ENCODE measurements around the gene ARL2.
"Not testable (repeated sequence)": the region's sequence is repeated elsewhere in the genome, so short reads cannot be mapped to it uniquely, and the experiment has no call there.

Gene ARL2

DNA sequence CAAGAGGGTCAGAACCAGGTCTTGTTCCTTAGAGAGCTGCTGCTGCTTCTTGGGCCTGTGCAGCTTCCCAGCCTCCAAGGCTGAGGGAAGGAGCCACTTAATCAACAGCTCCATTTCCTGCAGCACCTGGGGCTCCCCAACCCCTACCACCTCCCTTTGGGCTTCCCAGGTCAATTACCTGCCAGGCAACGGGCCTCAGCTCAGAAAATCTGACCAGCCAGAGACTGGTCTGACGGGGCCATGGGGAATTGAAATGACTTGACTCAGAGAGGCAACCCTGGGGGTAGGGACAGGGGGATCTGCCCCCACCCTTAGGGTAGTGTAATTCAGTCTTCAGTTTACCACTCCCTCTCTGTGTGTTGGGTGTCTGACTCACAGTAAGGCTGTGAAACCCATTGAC lies 37.3 kb upstream of the ARL2 start:
- DNase-seq (ENCODE audit: low read depth), result no peak
- TF ChIP-seq CTCF (IDR thresholded peaks at IDR 0.05; ENCODE audit: insufficient read depth, low read depth, low read length, missing control alignments), result no peak
- H3K4me3 ChIP-seq (ENCODE audit: low read length), result no peak overlapping the region

- DNase-seq (ENCODE audit: low read depth); H3K4me3 ChIP-seq (ENCODE audit: low read length): not testable (repeated sequence)
Measured at GRCh38 chr11:64983339-64983738, 30.6 kb upstream of the ARL2 start.

- H3K4me3 ChIP-seq (ENCODE audit: low read length), result no peak overlapping the region
- DNase-seq (ENCODE audit: low read depth), result no peak
- no peak for TF ChIP-seq CTCF (IDR thresholded peaks at IDR 0.05; ENCODE audit: insufficient read depth, low read depth, low read length, missing control alignments)
Measured at GRCh38 chr11:64987998-64988854, 25.7 kb upstream of the ARL2 start.

- no peak overlapping the region for H3K4me3 ChIP-seq (ENCODE audit: low read length)
Measured at GRCh38 chr11:64989416-64989815, 24.5 kb upstream of the ARL2 start.

DNA sequence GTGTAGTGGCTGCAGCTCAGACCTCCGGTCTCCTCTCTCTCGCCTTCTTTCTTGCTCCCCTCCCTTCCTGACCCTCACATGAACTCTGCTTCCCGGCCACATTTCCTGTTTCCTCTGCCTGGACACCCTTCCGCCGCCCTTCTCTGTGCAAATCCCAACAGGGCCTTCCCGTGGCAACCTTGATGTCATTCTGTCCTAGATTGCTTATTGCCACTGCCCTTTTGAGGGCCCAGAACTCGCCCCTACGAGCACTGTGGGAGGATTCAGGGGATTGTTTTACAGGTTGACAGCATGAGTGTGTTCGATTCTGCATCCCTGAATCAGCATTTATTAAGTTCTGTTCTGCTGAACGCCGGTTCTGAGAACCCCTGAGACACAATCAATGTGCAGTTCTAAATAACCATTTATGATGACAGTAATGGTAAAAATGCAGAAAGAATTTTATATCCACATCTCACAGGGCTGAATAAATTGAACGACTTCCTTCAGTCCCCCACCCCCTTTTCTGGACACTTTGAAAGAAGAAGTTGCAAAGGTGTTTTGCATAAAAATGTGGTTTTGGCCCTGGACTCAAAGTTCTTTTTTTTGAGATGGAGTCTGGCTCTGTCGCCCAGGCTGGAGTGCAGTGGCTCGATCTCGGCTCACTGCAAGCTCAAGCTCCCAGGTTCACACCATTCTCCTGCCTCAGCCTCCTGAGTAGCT lies 23.6 kb upstream of the ARL2 start:
- DNase-seq (ENCODE audit: low read depth), result no peak
- no peak for TF ChIP-seq CTCF (IDR thresholded peaks at IDR 0.05; ENCODE audit: insufficient read depth, low read depth, low read length, missing control alignments)
- no peak overlapping the region for H3K4me3 ChIP-seq (ENCODE audit: low read length)

More at GRCh38 chr11:64989416-64989815, 24.5 kb upstream of the ARL2 start:
- no peak for DNase-seq (ENCODE audit: low read depth)
- no peak for TF ChIP-seq CTCF (IDR thresholded peaks at IDR 0.05; ENCODE audit: insufficient read depth, low read depth, low read length, missing control alignments)

DNA sequence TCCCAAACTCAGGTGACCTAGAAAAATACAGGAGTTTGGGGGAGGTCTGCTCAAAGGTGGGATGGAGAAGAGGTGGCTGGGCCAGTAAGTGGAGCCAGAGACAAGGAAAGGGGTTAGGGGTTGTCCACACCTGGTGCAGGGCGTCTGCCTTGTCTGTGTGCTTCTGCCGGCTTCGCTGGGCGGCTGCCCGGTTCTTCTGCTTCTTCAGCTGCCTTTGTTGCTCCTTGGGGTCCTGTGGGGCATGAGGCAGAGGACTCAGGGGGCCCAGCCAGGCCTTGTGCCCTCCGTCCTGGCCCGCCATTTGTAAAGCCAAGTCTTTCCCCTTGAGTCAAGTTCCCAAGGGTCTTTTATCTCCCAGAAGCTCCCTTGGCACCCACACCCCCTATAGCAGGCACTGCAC lies 19.6 kb upstream of the ARL2 start:
- no peak for TF ChIP-seq CTCF (IDR thresholded peaks at IDR 0.05; ENCODE audit: insufficient read depth, low read depth, low read length, missing control alignments)
- DNase-seq (ENCODE audit: low read depth), result no peak
- H3K4me3 ChIP-seq (ENCODE audit: low read length), result no peak overlapping the region

- DNase-seq (ENCODE audit: low read depth), result no peak
- no peak overlapping the region for H3K4me3 ChIP-seq (ENCODE audit: low read length)
- TF ChIP-seq CTCF (IDR thresholded peaks at IDR 0.05; ENCODE audit: insufficient read depth, low read depth, low read length, missing control alignments), result no peak
Measured at GRCh38 chr11:64996327-64996709, 17.6 kb upstream of the ARL2 start.
